Upper lobe of left lung (tissue), 4 donors: ENCODE results near the gene CDC16.

ENCODE experiments used
- EP300 ChIP-seq, 4 donors: sonication (generic); formaldehyde crosslinking; IDR thresholded peaks; one replicate each; pipeline ENCODE4 v1.5.1; 2017; ENCODE audit warnings: antibody characterized with exemption in 4 of 4, control low read depth in 2 of 4
- POLR2A ChIP-seq, 4 donors: fragments of 450-650 bp; IDR thresholded peaks; one replicate each; pipeline ENCODE4 v1.5.1; 2016 to 2017; ENCODE audit warnings: antibody characterized with exemption in 4 of 4, mild to moderate bottlenecking in 2 of 4
- TF ChIP-seq, protein P1 (sequence below), 6 experiments: fragments of 450-650 bp in 4 of 6; fragments of 200-600 bp in 2 of 6; sonication (generic) in 2 of 6; IDR thresholded peaks; one replicate each; pipeline ENCODE4 v1.5.1; 2016 to 2019; ENCODE audit warnings: antibody characterized with exemption in 6 of 6

GRCh38 chr13:114196629-114197028 lies 38.1 kb upstream of the CDC16 start:
- TF ChIP-seq, protein P1, sequence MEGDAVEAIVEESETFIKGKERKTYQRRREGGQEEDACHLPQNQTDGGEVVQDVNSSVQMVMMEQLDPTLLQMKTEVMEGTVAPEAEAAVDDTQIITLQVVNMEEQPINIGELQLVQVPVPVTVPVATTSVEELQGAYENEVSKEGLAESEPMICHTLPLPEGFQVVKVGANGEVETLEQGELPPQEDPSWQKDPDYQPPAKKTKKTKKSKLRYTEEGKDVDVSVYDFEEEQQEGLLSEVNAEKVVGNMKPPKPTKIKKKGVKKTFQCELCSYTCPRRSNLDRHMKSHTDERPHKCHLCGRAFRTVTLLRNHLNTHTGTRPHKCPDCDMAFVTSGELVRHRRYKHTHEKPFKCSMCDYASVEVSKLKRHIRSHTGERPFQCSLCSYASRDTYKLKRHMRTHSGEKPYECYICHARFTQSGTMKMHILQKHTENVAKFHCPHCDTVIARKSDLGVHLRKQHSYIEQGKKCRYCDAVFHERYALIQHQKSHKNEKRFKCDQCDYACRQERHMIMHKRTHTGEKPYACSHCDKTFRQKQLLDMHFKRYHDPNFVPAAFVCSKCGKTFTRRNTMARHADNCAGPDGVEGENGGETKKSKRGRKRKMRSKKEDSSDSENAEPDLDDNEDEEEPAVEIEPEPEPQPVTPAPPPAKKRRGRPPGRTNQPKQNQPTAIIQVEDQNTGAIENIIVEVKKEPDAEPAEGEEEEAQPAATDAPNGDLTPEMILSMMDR (IDR thresholded peaks at IDR 0.05) = no peak
- TF ChIP-seq EP300 (IDR thresholded peaks at IDR 0.05) (no peak), POLR2A (IDR thresholded peaks at IDR 0.05) (no peak)
